ENCODE results near the gene RPL29.

RPL29 gene

DNA sequence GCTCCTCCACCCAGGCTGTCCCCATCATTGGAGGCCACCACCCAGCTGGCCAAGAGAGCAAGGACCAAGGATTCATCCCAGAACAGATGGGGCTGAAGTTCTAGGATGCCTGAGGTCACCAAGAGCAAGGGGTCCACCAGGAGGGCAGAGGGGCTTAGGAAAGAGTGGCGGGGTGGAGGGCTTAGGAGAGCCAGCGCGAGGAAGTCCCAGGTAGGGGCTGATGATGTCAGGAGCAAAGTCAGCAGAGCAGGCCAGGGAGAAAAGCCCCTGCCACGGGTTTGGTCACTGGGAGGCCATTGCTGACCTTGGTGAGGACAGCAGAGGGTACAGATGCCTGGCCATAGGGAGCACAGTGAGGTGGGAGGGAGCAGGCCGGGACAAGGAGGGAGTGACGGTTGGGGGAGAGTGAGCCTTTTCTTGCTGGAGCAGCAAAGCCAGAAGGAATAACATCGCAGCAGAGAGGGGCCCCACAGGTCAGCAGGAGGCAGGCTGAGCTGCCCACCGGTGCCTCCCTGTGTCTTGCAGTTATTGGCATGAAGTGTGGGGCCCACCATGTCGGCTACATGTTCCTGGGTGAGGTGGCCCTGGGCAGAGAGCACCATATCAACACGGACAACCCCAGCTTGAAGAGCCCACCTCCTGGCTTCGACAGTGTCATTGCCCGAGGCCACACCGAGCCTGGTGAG is 48.3 kb downstream of the RPL29 start:
- no peak for DNase-seq (ENCODE audit: low read depth in 2 of 2, low spot score in 1 of 2)

DNA sequence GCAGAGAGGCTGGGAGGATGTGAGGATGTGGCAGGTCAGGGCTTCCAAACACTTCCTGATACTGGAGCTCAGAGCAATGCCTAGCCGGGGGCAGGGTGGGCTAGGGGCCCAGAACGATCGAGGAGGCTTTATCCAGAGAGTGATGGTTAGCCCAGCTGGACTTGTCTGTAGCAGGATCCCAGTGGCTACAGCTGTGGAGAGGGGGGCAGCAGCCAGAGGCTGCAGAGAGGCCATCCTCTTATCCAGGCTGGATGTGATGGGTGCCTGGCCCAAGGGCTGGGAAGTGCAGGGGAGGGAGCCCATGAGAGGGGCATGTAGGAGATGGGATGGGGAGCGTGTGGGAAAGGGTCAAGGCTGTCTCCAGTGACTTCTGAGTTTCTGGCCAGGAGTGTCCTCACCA is 48.9 kb downstream of the RPL29 start:
- no peak for DNase-seq (ENCODE audit: low read depth in 2 of 2, low spot score in 1 of 2)

- no peak for DNase-seq (ENCODE audit: low read depth in 2 of 2, low spot score in 1 of 2)
Observed at GRCh38 chr3:51945926-51946705, 49.6 kb downstream of the RPL29 start.

DNA sequence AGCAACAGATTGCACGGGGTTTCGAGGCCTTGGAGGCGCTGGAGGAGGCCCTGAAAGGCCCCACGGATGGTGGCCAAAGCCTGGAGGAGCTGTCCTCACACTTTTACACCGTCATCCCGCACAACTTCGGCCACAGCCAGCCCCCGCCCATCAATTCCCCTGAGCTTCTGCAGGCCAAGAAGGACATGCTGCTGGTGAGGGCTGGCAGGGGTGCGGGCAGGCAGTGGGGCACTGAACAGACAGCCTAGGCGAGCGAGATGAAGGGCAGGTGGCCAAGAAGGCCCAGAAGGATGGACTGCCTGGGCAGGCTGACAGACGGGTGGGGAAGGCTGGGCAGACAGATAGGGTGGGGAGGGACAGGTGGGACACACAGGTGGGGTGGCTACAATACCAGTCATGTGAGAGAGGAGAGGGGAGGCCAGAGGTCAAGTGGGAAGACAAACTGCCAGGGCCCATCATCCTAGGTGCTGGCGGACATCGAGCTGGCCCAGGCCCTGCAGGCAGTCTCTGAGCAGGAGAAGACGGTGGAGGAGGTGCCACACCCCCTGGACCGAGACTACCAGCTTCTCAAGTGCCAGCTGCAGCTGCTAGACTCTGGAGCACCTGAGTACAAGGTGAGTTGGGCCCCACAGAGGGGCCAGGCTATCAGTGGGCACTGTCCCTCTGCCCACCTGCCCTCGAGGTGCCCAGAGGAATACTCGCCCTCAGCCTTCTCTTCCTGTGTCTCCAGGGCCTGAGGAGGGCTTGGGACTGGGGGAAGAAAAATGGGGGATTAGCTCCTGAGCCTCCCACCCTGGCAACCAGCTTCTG is 50.5 kb downstream of the RPL29 start:
- no peak for DNase-seq (ENCODE audit: low read depth in 2 of 2, low spot score in 1 of 2)

DNA sequence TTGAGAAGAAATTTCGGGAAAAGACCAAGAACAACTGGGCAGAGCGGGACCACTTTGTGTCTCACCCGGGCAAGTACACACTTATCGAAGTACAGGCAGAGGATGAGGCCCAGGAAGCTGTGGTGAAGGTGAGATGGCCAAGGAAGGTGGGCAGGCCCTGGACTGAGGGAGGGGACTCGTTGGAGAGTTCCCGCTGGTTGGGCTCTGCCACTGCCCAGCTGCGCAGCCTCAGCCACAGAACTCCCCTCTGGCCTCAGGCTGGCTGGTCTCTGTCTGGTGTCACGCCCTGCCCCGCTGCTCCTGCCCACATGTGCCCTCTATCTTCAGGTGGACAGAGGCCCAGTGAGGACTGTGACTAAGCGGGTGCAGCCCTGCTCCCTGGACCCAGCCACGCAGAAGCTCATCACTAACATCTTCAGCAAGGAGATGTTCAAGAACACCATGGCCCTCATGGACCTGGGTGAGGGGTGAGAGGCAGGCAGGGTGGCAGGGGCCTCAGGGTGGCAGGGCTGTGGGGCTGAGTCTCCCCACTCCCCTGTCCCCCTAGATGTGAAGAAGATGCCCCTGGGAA is 51.2 kb downstream of the RPL29 start:
- DNase-seq (ENCODE audit: low read depth in 2 of 2, low spot score in 1 of 2), result no peak
